ENCODE measurements around the gene THOC6. TPM values are rescaled to one million over a fixed set of nuclear protein-coding genes. Genes with fewer than 3 reads are reported as not detected.

THOC6 gene
- total and polyA plus RNA-seq, 12 donors: 9.0 to 107 (median 18.7) TPM

DNA sequence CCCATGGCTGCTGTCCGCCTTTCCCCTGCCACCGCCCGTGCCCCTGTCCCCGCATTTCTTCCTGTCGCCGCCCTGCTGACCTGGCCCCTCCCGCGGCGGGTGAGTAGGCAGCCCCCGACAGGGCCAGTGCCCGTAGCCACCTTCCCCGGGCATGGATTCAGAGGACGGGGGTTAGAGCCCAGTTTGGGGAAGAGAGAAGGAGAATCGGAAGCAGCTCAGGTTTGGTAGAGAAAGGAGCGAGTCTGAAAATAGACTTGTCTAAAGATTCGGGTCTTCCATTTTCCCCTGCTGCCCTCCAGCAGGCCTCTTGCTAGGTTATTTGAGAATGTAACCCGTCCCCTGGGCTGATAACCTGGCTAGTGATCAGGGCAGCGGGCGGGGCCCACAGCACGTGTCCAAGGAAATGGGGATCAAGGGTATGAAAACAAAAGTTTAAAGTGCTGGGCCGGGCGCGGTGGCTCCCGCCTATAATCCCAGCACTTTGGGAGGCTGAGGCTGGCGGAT lies 19.0 kb upstream of the THOC6 start:
- WGBS, 4 donors: 9 to 15% (median 10%) methylated on average over 18 to 25 of the region's 25 CpGs
- Histone ChIP-seq H3K4me3 (peak overlapping the region in 1 of 4 donors; percentile 45), H3K9me3 (replicated peaks in 1 of 3) (no peaks in the 10 kb centered on the region), H3K27ac (no peak overlapping the region), H3K4me1 (replicated peaks in 1 of 2) (peaks cover 0 to 4% of the 10 kb centered on the region in 2 donors), H3K36me3 (replicated peaks in 1 of 2) (no peaks in the 10 kb centered on the region), H3K27me3 (peaks cover 12% of the 10 kb centered on the region)
- intact Hi-C loops (cut with DNase I): no loop called here
- TF ChIP-seq POLR2A (IDR thresholded peaks at IDR 0.05): no peak
- TF ChIP-seq, protein P1, sequence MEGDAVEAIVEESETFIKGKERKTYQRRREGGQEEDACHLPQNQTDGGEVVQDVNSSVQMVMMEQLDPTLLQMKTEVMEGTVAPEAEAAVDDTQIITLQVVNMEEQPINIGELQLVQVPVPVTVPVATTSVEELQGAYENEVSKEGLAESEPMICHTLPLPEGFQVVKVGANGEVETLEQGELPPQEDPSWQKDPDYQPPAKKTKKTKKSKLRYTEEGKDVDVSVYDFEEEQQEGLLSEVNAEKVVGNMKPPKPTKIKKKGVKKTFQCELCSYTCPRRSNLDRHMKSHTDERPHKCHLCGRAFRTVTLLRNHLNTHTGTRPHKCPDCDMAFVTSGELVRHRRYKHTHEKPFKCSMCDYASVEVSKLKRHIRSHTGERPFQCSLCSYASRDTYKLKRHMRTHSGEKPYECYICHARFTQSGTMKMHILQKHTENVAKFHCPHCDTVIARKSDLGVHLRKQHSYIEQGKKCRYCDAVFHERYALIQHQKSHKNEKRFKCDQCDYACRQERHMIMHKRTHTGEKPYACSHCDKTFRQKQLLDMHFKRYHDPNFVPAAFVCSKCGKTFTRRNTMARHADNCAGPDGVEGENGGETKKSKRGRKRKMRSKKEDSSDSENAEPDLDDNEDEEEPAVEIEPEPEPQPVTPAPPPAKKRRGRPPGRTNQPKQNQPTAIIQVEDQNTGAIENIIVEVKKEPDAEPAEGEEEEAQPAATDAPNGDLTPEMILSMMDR (IDR thresholded peaks at IDR 0.05): no peak
- no peak for DNase-seq

DNA sequence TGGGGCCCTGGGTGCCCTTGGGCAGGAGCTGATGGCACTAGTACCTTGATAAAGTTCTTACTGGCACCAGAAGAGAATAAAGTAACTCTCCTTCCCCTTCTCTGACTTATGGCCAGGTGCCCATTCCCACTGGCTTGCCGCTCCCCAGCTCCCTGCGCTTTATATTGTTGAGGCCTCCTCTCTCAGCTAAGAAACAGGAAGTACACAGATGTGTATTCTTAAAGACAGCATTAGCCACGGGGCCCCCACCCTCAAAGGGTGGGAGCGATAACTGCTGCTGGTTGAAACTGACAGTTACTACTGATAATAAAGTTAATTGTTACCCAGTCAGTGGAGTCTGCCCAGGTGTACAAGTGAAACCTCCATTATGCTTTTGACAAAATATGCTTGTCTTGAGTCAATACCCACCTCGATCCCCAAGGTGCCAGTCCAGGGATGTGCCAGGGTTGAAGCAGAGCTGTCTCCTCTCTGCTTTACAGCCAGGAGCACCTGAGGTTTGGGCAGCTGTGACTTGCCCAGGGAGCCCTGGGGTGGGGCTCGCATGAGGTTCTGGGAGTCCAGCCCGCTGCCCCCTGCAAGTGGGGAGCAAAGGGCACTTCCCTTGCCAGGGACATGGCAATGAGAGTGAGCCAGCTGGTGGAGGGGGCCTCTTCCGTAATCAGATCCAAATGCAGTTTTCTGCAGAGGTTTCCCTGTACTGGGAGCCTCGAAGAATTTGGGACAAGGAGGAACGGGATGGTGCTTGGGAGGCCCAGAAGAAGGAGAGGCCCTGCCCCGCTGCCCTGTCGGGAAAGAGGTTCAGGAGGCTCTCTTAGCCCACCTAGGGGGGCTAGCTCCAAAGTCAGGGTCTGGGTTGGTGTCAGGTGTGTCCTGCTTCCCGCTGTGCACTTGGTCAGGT lies 16.5 kb upstream of the THOC6 start:
- TF ChIP-seq, protein P1 (IDR thresholded peaks at IDR 0.05): no peak
- no peak for TF ChIP-seq POLR2A (IDR thresholded peaks at IDR 0.05)
- H3K9me3 ChIP-seq (replicated peaks in 1 of 3): no peaks in the 10 kb centered on the region

DNA sequence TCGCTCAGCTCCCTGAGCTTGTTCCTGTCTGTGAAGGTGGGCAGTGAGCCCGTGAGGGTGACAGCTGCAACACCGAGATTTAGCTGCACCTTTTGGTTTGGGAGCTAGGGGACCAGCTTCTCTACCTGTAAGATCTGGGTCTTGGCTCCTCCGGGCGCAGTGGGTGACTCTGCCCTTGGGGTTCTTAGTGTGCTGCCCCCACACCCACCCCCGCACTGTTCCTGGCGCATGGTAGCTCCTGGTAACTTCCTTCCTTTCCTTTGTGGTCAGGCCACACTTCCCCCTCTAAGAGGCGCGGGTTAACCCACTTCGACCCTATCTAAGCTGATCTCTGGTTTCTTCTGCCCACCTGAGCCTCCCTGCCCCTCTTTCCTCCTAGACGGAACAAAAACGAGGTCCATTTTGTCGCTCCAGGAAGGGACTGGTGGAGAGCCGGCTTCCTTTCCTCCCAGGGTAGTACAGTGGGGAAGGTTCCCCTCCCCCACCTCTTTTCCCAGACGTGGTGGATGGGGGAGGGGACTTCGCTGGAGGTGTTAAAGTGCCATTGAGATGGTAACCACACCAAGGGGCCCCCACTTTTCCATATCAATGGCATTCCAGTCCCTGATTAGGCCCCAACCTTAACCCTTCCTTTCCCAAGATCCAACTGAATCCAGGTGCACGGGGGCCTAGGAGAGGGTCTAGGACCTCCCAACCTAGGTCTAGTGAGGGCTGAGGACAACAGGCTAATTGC lies 15.7 kb upstream of the THOC6 start:
- intact Hi-C loops (cut with DNase I): no loop called here
- TF ChIP-seq, protein P1 (IDR thresholded peaks at IDR 0.05): no peak
- TF ChIP-seq POLR2A (IDR thresholded peaks at IDR 0.05): no peak
- Histone ChIP-seq H3K27ac (no peak overlapping the region), H3K4me3 (no peak overlapping the region), H3K36me3 (replicated peaks in 1 of 2) (no peaks in the 10 kb centered on the region), H3K4me1 (replicated peaks in 1 of 2) (peaks cover 0 to 4% of the 10 kb centered on the region in 2 donors), H3K9me3 (replicated peaks in 1 of 3) (no peaks in the 10 kb centered on the region), H3K27me3 (peaks cover 12% of the 10 kb centered on the region)
- WGBS, 4 donors: 18 to 23% (median 19%) methylated on average over 15 to 17 of the region's 17 CpGs
- no peak for DNase-seq

More for the DNA sequence above, 16.5 kb upstream of the THOC6 start:
- Histone ChIP-seq H3K4me1 (replicated peaks in 1 of 2) (peaks cover 0 to 4% of the 10 kb centered on the region in 2 donors), H3K4me3 (no peak overlapping the region), H3K27ac (no peak overlapping the region), H3K36me3 (replicated peaks in 1 of 2) (no peaks in the 10 kb centered on the region), H3K27me3 (peaks cover 12% of the 10 kb centered on the region)
- no peak for DNase-seq
- intact Hi-C loops (cut with DNase I): no loop called here
- 51 to 71% (median 57%) methylated on average over 9 to 13 of the region's 13 CpGs for WGBS, 4 donors

DNA sequence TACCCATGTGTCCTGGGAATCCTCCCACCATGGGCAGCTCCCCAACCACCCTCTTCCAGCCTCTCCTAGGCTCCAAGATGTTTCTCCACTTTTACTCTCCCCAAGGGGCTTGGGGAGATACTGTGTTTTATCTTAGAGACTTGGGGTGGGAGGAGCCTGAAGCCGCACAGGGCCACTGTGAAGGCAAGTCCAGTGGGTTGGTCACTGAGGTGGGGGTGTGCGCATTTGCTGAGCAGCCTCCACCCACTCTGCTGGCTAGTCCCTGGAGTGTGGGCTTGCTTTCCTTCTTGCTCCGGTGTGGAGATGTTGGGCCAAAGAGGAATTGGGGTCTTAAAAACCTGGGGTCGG lies 15.2 kb upstream of the THOC6 start:
- H3K27ac ChIP-seq: no peak overlapping the region
- TF ChIP-seq, protein P1 (IDR thresholded peaks at IDR 0.05): no peak
- TF ChIP-seq POLR2A (IDR thresholded peaks at IDR 0.05): no peak
- intact Hi-C loops (cut with DNase I): no loop called here
- H3K9me3 ChIP-seq (replicated peaks in 1 of 3): no peaks in the 10 kb centered on the region
- H3K36me3 ChIP-seq (replicated peaks in 1 of 2): no peaks in the 10 kb centered on the region
- DNase-seq: no peak
- no peak overlapping the region for H3K4me3 ChIP-seq
- WGBS, 4 donors: 32 to 53% (median 39%) methylated on average over 4 of the region's 4 CpGs
- peaks cover 12% of the 10 kb centered on the region for H3K27me3 ChIP-seq
- H3K4me1 ChIP-seq (replicated peaks in 1 of 2): peaks cover 0 to 4% of the 10 kb centered on the region in 2 donors
